Uterus (tissue), 2 donors: ENCODE data around the gene SEPTIN8.

Experiments used
- POLR2A ChIP-seq, 2 donors: fragments of 450-650 bp; IDR thresholded peaks; one replicate each; pipeline ENCODE4 v1.6.1; 2016; ENCODE audit warnings: antibody characterized with exemption in 2 of 2, mild to moderate bottlenecking in 1 of 2, moderate library complexity in 1 of 2
- TF ChIP-seq, protein P1 (sequence below), 4 experiments: fragments of 200-600 bp in 2 of 4; fragments of 450-650 bp in 2 of 4; sonication (generic) in 2 of 4; IDR thresholded peaks; one replicate each; pipeline ENCODE4 v1.5.1; 2016 to 2019; ENCODE audit warnings: antibody characterized with exemption in 4 of 4, mild to moderate bottlenecking in 2 of 4, moderate library complexity in 1 of 4

DNA sequence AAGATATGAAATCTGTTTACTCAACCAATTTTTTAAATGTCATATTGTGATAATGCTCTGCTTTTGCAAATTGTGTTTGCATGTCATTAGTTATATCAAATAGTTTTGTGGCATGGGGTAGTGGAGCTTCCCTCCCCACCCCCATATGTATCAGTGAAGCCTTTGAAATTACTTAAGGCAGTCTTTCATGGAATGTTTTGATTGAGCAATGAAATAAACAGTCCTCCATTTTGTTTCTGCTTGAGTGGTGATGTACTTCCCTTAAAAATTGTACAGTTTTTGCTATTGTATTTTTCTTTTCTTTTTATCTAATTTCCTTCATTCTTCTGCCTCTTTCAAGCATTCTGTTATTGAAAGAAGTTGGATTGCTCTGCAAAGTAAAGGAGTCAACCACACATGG is 39.5 kb upstream of the SEPTIN8 start:
- no peak for TF ChIP-seq POLR2A (IDR thresholded peaks at IDR 0.05)
- TF ChIP-seq, protein P1, sequence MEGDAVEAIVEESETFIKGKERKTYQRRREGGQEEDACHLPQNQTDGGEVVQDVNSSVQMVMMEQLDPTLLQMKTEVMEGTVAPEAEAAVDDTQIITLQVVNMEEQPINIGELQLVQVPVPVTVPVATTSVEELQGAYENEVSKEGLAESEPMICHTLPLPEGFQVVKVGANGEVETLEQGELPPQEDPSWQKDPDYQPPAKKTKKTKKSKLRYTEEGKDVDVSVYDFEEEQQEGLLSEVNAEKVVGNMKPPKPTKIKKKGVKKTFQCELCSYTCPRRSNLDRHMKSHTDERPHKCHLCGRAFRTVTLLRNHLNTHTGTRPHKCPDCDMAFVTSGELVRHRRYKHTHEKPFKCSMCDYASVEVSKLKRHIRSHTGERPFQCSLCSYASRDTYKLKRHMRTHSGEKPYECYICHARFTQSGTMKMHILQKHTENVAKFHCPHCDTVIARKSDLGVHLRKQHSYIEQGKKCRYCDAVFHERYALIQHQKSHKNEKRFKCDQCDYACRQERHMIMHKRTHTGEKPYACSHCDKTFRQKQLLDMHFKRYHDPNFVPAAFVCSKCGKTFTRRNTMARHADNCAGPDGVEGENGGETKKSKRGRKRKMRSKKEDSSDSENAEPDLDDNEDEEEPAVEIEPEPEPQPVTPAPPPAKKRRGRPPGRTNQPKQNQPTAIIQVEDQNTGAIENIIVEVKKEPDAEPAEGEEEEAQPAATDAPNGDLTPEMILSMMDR (IDR thresholded peaks at IDR 0.05), result no peak
